Inferior parietal cortex (tissue), 1 donor: ENCODE results near the gene ZNF841.
A peak's percentile ranks its signal among the peaks of the same experiment; 100 is the strongest.
"Not testable (repeated sequence)": the region's sequence is repeated elsewhere in the genome, so short reads cannot be mapped to it uniquely, and the experiment has no call there.

Experiments
- DNase-seq: peaks from one replicate; pipeline ENCODE4 v3.0.0-alpha.2; 2016; ENCODE audit errors: extremely low spot score

Gene ZNF841

GRCh38 chr19:52095172-52096014 is at the start of gene ZNF841:
Gene ZNF841, minus strand, starts transcription at chr19:52095765. Its CDS starts 10,964 bp downstream, at chr19:52084801.
- peak; percentile 82 for DNase-seq

- no peak for DNase-seq
These were observed 46.5 kb upstream of the ZNF841 start for GRCh38 chr19:52142001-52142595.

- DNase-seq: no peak
These were observed 45.6 kb upstream of the ZNF841 start for GRCh38 chr19:52141203-52141602.

- no peak for DNase-seq
These were observed 44.6 kb upstream of the ZNF841 start for GRCh38 chr19:52140032-52140710.

GRCh38 chr19:52139252-52140031 is 43.9 kb upstream of the ZNF841 start, which contains the start of gene ZNF616:
Gene ZNF616, minus strand, starts transcription at chr19:52139938. Its CDS starts 9,426 bp downstream, at chr19:52130512.
- peak; percentile 94 for DNase-seq

- DNase-seq: no peak
These were observed 43.4 kb upstream of the ZNF841 start for GRCh38 chr19:52138983-52139251.

GRCh38 chr19:52138278-52138982 is 42.9 kb upstream of the ZNF841 start:
- peak; percentile 6 for DNase-seq

- DNase-seq: no peak
These were observed 24.7 kb upstream of the ZNF841 start for GRCh38 chr19:52120286-52120685.

- no peak for DNase-seq
These were observed 20.0 kb upstream of the ZNF841 start for GRCh38 chr19:52115526-52116053.

- no peak for DNase-seq
These were observed 19.1 kb upstream of the ZNF841 start for GRCh38 chr19:52114691-52115090.

GRCh38 chr19:52112624-52113023 is 17.1 kb upstream of the ZNF841 start:
- no peak for DNase-seq

- no peak for DNase-seq
These were observed 15.2 kb upstream of the ZNF841 start for GRCh38 chr19:52110780-52111179.

GRCh38 chr19:52102782-52103181 is 7.2 kb upstream of the ZNF841 start:
- DNase-seq: no peak

GRCh38 chr19:52101866-52102562 is 6.4 kb upstream of the ZNF841 start:
- no peak for DNase-seq

GRCh38 chr19:52099497-52100138 is 4.1 kb upstream of the ZNF841 start:
- no peak for DNase-seq

- not testable (repeated sequence) for DNase-seq
These were observed 851 bp upstream of the ZNF841 start for GRCh38 chr19:52096416-52096815.

- no peak for DNase-seq
These were observed 937 bp downstream of the ZNF841 start for GRCh38 chr19:52094526-52095130.

- no peak for DNase-seq
These were observed 9.1 kb downstream of the ZNF841 start for GRCh38 chr19:52086481-52086880.

GRCh38 chr19:52070496-52070895 is 25.1 kb downstream of the ZNF841 start:
- no peak for DNase-seq

- no peak for DNase-seq
These were observed 25.9 kb downstream of the ZNF841 start for GRCh38 chr19:52069653-52070052.
